H1 (cell line): ENCODE results near the gene BGLAP. TPM values are rescaled to one million over a fixed set of nuclear protein-coding genes. Genes with fewer than 3 reads are reported as not detected.

Experiments
- CTCF ChIA-PET: fragments of 300-600 bp; sonication (Branson Sonifier 250); formaldehyde crosslinking; loops from one replicate; lab custom pipeline; 2021; ENCODE audit not compliant: partially characterized antibody; lab: Charles Lee
- POLR2A ChIA-PET: fragments of 300-600 bp; sonication (Branson Sonifier 250); formaldehyde crosslinking; loops from one replicate; lab custom pipeline; 2021; ENCODE audit warnings: inconsistent platforms; ENCODE audit not compliant: partially characterized antibody; lab: Charles Lee
- DNase-seq, 2 experiments: peaks; one replicate each; pipeline versions ENCODE4 v3.0.0 to v3.0.0-alpha.2; 2010 to 2022; ENCODE audit warnings: low spot score in 2 of 2, low read depth in 1 of 2, mixed read lengths in 1 of 2
- FAIRE-seq: peaks from 2 replicates; lab custom pipeline; 2011; peaks lifted over from hg19 to GRCh38; lab: Jason Lieb, UNC
- H2AFZ ChIP-seq: 2 replicates; pipeline ENCODE4 v1.8.1; 2012; ENCODE audit warnings: low read length, inconsistent platforms
- H2AK5ac ChIP-seq: 2 replicates; pipeline ENCODE4 v1.6.1; 2013; ENCODE audit warnings: low read depth, low read length
- H2BK120ac ChIP-seq: replicated peaks from 2 replicates; pipeline ENCODE3; 2013; ENCODE audit warnings: low read depth, low read length, inconsistent platforms
- H2BK12ac ChIP-seq: 2 replicates; pipeline ENCODE4 v1.6.1; 2013; ENCODE audit warnings: low read depth, low read length
- H2BK15ac ChIP-seq: 2 replicates; pipeline ENCODE4 v1.6.1; 2013; ENCODE audit warnings: low read length
- H2BK20ac ChIP-seq: 2 replicates; pipeline ENCODE4 v1.6.1; 2013; ENCODE audit warnings: low read length
- H2BK5ac ChIP-seq: 2 replicates; pipeline ENCODE4 v1.6.1; 2013; ENCODE audit warnings: low read depth, low read length
- H3K14ac ChIP-seq: 2 replicates; pipeline ENCODE4 v1.6.1; 2013; ENCODE audit warnings: inconsistent platforms; ENCODE audit not compliant: insufficient read length
- H3K18ac ChIP-seq: 2 replicates; pipeline ENCODE4 v1.6.1; 2013; ENCODE audit warnings: low read length; ENCODE audit errors: extremely low read depth
- H3K23ac ChIP-seq: 2 replicates; pipeline ENCODE4 v1.6.1; 2013; ENCODE audit warnings: inconsistent platforms; ENCODE audit not compliant: insufficient read length
- H3K23me2 ChIP-seq: 2 replicates; pipeline ENCODE4 v1.6.1; 2013; ENCODE audit warnings: low read depth, low read length
- H3K27ac ChIP-seq: 2 replicates; pipeline ENCODE4 v1.6.1; 2011; ENCODE audit warnings: low read depth, low read length, inconsistent platforms
- H3K27me3 ChIP-seq, 4 experiments: replicated peaks in 1 of 4; 1 replicate in 1 of 4; 2 replicates in 3 of 4; pipeline versions ENCODE4 v1.6.1 to v1.8.1; 2011 to 2013; ENCODE audit warnings: low read length in 3 of 4, mild to moderate bottlenecking in 3 of 4, inconsistent platforms in 2 of 4, mixed read lengths in 2 of 4, moderate library complexity in 1 of 4; ENCODE audit not compliant: control insufficient read depth in 3 of 4, insufficient read depth in 3 of 4; ENCODE audit errors: extremely low read depth in 1 of 4
- H3K36me3 ChIP-seq, 4 experiments: 2 replicates each; pipeline versions ENCODE4 v1.6.1 to v1.8.1; 2011 to 2013; ENCODE audit warnings: mild to moderate bottlenecking in 4 of 4, low read length in 3 of 4, moderate library complexity in 2 of 4, control low read depth in 1 of 4, inconsistent platforms in 1 of 4; ENCODE audit not compliant: insufficient read depth in 4 of 4, control insufficient read depth in 2 of 4
- H3K4ac ChIP-seq: replicated peaks from 2 replicates; pipeline ENCODE3; 2013; ENCODE audit warnings: low read length, low read depth, mixed read lengths, inconsistent platforms; ENCODE audit not compliant: insufficient read length
- H3K4me1 ChIP-seq, 4 experiments: replicated peaks in 1 of 4; 1 replicate in 1 of 4; 2 replicates in 3 of 4; pipeline versions ENCODE4 v1.6.1 to v1.8.1; 2011 to 2013; ENCODE audit warnings: low read length in 3 of 4, inconsistent platforms in 2 of 4, mixed read lengths in 1 of 4; ENCODE audit not compliant: insufficient read depth in 4 of 4, control insufficient read depth in 3 of 4
- H3K4me2 ChIP-seq, 2 experiments: 2 replicates each; pipeline versions ENCODE4 v1.6.1 to v1.8.1; 2011 to 2013; ENCODE audit warnings: low read depth in 2 of 2, low read length in 2 of 2, control low read depth in 1 of 2, inconsistent platforms in 1 of 2, mild to moderate bottlenecking in 1 of 2; ENCODE audit not compliant: insufficient read depth in 1 of 2
- H3K4me3 ChIP-seq, 4 experiments: fragments of 200-600, 300-600 bp in 1 of 4; sonication (generic), shearing (Covaris generic), sonication (Bioruptor Twin) in 1 of 4; 2 replicates each; pipeline versions ENCODE4 v1.5.1 to v1.8.1; 2011 to 2016; ENCODE audit warnings: low read length in 4 of 4, low read depth in 3 of 4, control low read depth in 2 of 4, inconsistent platforms in 2 of 4, mild to moderate bottlenecking in 2 of 4, mixed read lengths in 1 of 4, moderate library complexity in 1 of 4; ENCODE audit not compliant: insufficient read depth in 2 of 4; ENCODE audit errors: extremely low read depth in 1 of 4
- H3K56ac ChIP-seq: replicated peaks from 2 replicates; pipeline ENCODE3; 2013; ENCODE audit warnings: low read depth, mild to moderate bottlenecking, mixed read lengths, low read length, inconsistent platforms; ENCODE audit not compliant: insufficient read length
- H3K79me1 ChIP-seq: 2 replicates; pipeline ENCODE4 v1.6.1; 2013; ENCODE audit warnings: low read depth, low read length, control low read depth
- H3K79me2 ChIP-seq, 2 experiments: 2 replicates each; pipeline versions ENCODE4 v1.6.1 to v1.8.1; 2012 to 2013; ENCODE audit warnings: low read length in 2 of 2, mild to moderate bottlenecking in 2 of 2, inconsistent platforms in 1 of 2; ENCODE audit not compliant: insufficient read depth in 2 of 2, control insufficient read depth in 1 of 2
- H3K9ac ChIP-seq, 4 experiments: replicated peaks in 1 of 4; 1 replicate in 1 of 4; 2 replicates in 3 of 4; pipeline versions ENCODE4 v1.6.1 to v1.8.1; 2011 to 2013; ENCODE audit warnings: low read depth in 3 of 4, low read length in 3 of 4, control low read depth in 2 of 4, mild to moderate bottlenecking in 2 of 4, moderate library complexity in 2 of 4, inconsistent platforms in 1 of 4; ENCODE audit errors: extremely low read depth in 1 of 4
- H3K9me3 ChIP-seq, 2 experiments: 2 replicates each; pipeline versions ENCODE4 v1.6.1 to v1.8.1; 2012 to 2013; ENCODE audit warnings: mild to moderate bottlenecking in 2 of 2, moderate library complexity in 2 of 2, control low read depth in 1 of 2, inconsistent platforms in 1 of 2, low read depth in 1 of 2, low read length in 1 of 2, mixed read lengths in 1 of 2; ENCODE audit not compliant: insufficient read depth in 2 of 2
- H4K20me1 ChIP-seq, 2 experiments: replicated peaks in 1 of 2; 2 replicates each; pipeline versions ENCODE3 to v1.8.1; 2011 to 2013; ENCODE audit warnings: inconsistent platforms in 2 of 2, low read length in 2 of 2, mild to moderate bottlenecking in 1 of 2; ENCODE audit not compliant: insufficient read depth in 2 of 2, control insufficient read depth in 1 of 2
- H4K5ac ChIP-seq: 2 replicates; pipeline ENCODE4 v1.6.1; 2013; ENCODE audit warnings: low read length, low read depth, mixed read lengths, inconsistent platforms; ENCODE audit not compliant: insufficient read length
- H4K8ac ChIP-seq: 2 replicates; pipeline ENCODE4 v1.8.0; 2013; ENCODE audit warnings: mild to moderate bottlenecking, moderate library complexity, low read length, inconsistent platforms; ENCODE audit not compliant: insufficient read depth; ENCODE audit errors: extremely low read depth
- H4K91ac ChIP-seq: replicated peaks from 2 replicates; pipeline ENCODE3; 2013; ENCODE audit warnings: low read length, mixed read lengths, inconsistent platforms; ENCODE audit not compliant: insufficient read length
- BACH1 ChIP-seq: IDR thresholded peaks from 2 replicates; pipeline ENCODE4 v1.6.1; 2012; ENCODE audit warnings: low read length, improper control_type of control experiment
- HDAC6 ChIP-seq: IDR thresholded peaks from one replicate; pipeline ENCODE4 v1.7.1; 2012; ENCODE audit warnings: low read depth, mild to moderate bottlenecking, inconsistent platforms, low read length, moderate library complexity
- KDM4A ChIP-seq: IDR thresholded peaks from one replicate; pipeline ENCODE4 v1.7.1; 2012; ENCODE audit warnings: low read depth, mild to moderate bottlenecking, moderate library complexity, low read length, inconsistent platforms; ENCODE audit not compliant: severe bottlenecking
- KDM5A ChIP-seq: fragments of 200-600 bp; IDR thresholded peaks from 2 replicates; pipeline ENCODE4 v1.7.1; 2012; ENCODE audit warnings: mild to moderate bottlenecking, low read length, inconsistent platforms, mixed read lengths
- RXRA ChIP-seq: IDR thresholded peaks from 2 replicates; pipeline ENCODE4 v1.6.1; 2011; ENCODE audit warnings: low read depth, mild to moderate bottlenecking, low read length, moderate library complexity; ENCODE audit not compliant: insufficient read depth
- SP1 ChIP-seq: IDR thresholded peaks from 2 replicates; pipeline ENCODE4 v1.6.1; 2011; ENCODE audit warnings: low read depth, low read length
- SRF ChIP-seq: IDR thresholded peaks from 2 replicates; pipeline ENCODE4 v1.6.1; 2011; ENCODE audit warnings: mild to moderate bottlenecking, low read depth, low read length, moderate library complexity
- TBP ChIP-seq: IDR thresholded peaks from 2 replicates; pipeline ENCODE4 v1.6.1; 2011; ENCODE audit warnings: low read depth, low read length, improper control_type of control experiment
- TCF12 ChIP-seq: IDR thresholded peaks from 2 replicates; pipeline ENCODE4 v1.6.1; 2011; ENCODE audit warnings: low read depth, mild to moderate bottlenecking, low read length
- ZNF274 ChIP-seq: IDR thresholded peaks from 2 replicates; pipeline ENCODE4 v1.7.0; 2012; ENCODE audit warnings: low read length, borderline replicate concordance; ENCODE audit errors: extremely low read depth
- WGBS, 2 experiments: shearing (Covaris generic) in 1 of 2; methylation state at CpG; one replicate each; pipeline versions ENCODE4 v1.1.6 to v1.1.7; 2013 to 2015; ENCODE audit warnings: low lambda C conversion rate in 2 of 2, mixed read lengths in 2 of 2, inconsistent platforms in 1 of 2, low coverage in 1 of 2, missing lambda C conversion rate in 1 of 2; ENCODE audit not compliant: insufficient replicate concordance in 2 of 2, insufficient coverage in 1 of 2, insufficient read length in 1 of 2; ENCODE audit errors: extremely low coverage in 1 of 2, missing lambda C conversion rate in 1 of 2; 5-methylcytosine and 5-hydroxymethylcytosine counted together
- long read RNA-seq, 2 experiments: library from RNA in 1 of 2; library from capped mRNA in 1 of 2; stranded (forward); transcript quantifications; one replicate each; pipeline ENCODE4 v2.0.0, GENCODE V29; 2021; ENCODE audit warnings: inconsistent platforms in 1 of 2
- polyA minus RNA-seq, 3 experiments: library from RNA; depleted of rRNA, polyadenylated mRNA; stranded (reverse); fragments of >200 nt; gene quantifications; 1 replicate in 2 of 3; 2 replicates in 1 of 3; pipeline ENCODE4 v1.2.3, GENCODE V29; 2011
- polyA plus RNA-seq, 7 experiments: library from polyadenylated mRNA; depleted of rRNA in 3 of 7; stranded (reverse) in 5 of 7; unstranded in 2 of 7; fragments of >200 nt in 5 of 7; fragments of 200-250 nt in 2 of 7; gene quantifications; 1 replicate in 5 of 7; 2 replicates in 1 of 7; 4 replicates in 1 of 7; pipeline versions ENCODE4 v1.2.1 to v1.2.3, GENCODE V29; 2011 to 2013; ENCODE audit warnings: missing spikeins in 2 of 7, mixed read lengths in 2 of 7
- total RNA-seq: library from RNA; stranded (reverse); fragmentation: NEBNext Ultra II Directional; extraction: Animal tissue kit (Norgen Biotek cat#: 25700); gene quantifications from 2 replicates; pipeline ENCODE4 v1.2.1, GENCODE V29; 2021
- TF ChIP-seq, protein P1 (sequence below): IDR thresholded peaks from 2 replicates; pipeline ENCODE4 v1.6.1; 2011; ENCODE audit warnings: low read length, improper control_type of control experiment

The BGLAP gene
- total RNA-seq (0.78 and 1.2 TPM in 2 replicates), polyA plus RNA-seq (2011; rRNA removed) (1.5 and 3.2 TPM in 2 replicates), polyA minus RNA-seq (2011; rRNA and poly(A)+ RNA removed) (0.60 and 0.88 TPM in 2 replicates)
- polyA plus RNA-seq (2011; cell fraction: cytosol; rRNA removed) = 1.9 TPM
- polyA plus RNA-seq (2011; cell fraction: nucleus; rRNA removed) = 7.6 TPM
- 0.84 to 3.5 TPM (median 2.3 TPM) in 4 replicates for polyA plus RNA-seq (2012, experiment 1 of 2)
- polyA plus RNA-seq (2012, experiment 2 of 2) = 1.1 TPM
- 0.95 TPM for polyA plus RNA-seq (2013, experiment 1 of 2)
- polyA plus RNA-seq (2013, experiment 2 of 2) = 0.44 TPM
- not detected for polyA minus RNA-seq (2011; cell fraction: cytosol; rRNA and poly(A)+ RNA removed)
- polyA minus RNA-seq (2011; cell fraction: nucleus; rRNA and poly(A)+ RNA removed) = 3.2 TPM
- long read RNA-seq, experiment 1 = 0 reads
- long read RNA-seq, experiment 2 = 0 reads

DNA sequence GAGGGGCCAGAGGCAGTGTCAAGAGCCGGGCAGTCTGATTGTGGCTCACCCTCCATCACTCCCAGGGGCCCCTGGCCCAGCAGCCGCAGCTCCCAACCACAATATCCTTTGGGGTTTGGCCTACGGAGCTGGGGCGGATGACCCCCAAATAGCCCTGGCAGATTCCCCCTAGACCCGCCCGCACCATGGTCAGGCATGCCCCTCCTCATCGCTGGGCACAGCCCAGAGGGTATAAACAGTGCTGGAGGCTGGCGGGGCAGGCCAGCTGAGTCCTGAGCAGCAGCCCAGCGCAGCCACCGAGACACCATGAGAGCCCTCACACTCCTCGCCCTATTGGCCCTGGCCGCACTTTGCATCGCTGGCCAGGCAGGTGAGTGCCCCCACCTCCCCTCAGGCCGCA, at the start of gene BGLAP:
TSS of gene BGLAP (plus strand) at position 259 of the 400 bp plus-strand sequence. CDS start at position 307, 48 bp downstream.
- Histone ChIP-seq H2AFZ (no peak within 1 kb of the TSS), H2BK12ac (no peak within 1 kb of the TSS), H3K23ac (no peak within 1 kb of the TSS), H4K5ac (no peak within 1 kb of the TSS), H2BK20ac (no peak within 1 kb of the TSS), H3K9ac (peak within 1 kb of the TSS in 1 of 4 experiments; percentile 11; a peak in 3 of 7 replicates), H3K36me3 (peaks cover 10 to 23% (median 16%) of the 10 kb centered on the region in 4 experiments; a peak in 7 of 8 replicates), H2BK15ac (no peak within 1 kb of the TSS), H4K20me1 (peaks cover 2 to 8% of the 10 kb centered on the region in 2 experiments), H3K79me1 (0 out of 2 replicates have a peak, but pooled peaks cover 2% of the 10 kb centered on the region), H2AK5ac (no peak within 1 kb of the TSS), H3K4me3 (no peak within 1 kb of the TSS), H4K91ac (no peak within 1 kb of the TSS), H4K8ac (peak within 1 kb of the TSS; percentile 58), H3K27ac (no peak within 1 kb of the TSS; the same call in 1 of the 2 replicates), H3K18ac (no peak within 1 kb of the TSS; the same call in none of the 2 replicates), H3K4ac (no peak within 1 kb of the TSS), H3K23me2 (no peaks in the 10 kb centered on the region), H3K14ac (no peak within 1 kb of the TSS), H3K4me1 (peaks cover 0 to 13% (median 2%) of the 10 kb centered on the region in 4 experiments; a peak in 5 of 7 replicates), H3K27me3 (no peaks in the 10 kb centered on the region), H2BK120ac (no peak within 1 kb of the TSS), H3K79me2 (no peaks in the 10 kb centered on the region), H3K4me2 (no peak within 1 kb of the TSS), H2BK5ac (no peak within 1 kb of the TSS), H3K9me3 (no peaks in the 10 kb centered on the region), H3K56ac (no peak within 1 kb of the TSS)
- no peak for DNase-seq
- ChIA-PET CTCF (interaction anchor here (0.7 to 47.2 kb wide), 4 partner anchors 17 to 1880 kb away, joined by 3 to 1265 read pairs (median 8); partner anchors contain the start of gene SEMA4A), POLR2A (interaction anchor here (0.7 to 11.8 kb wide), 12 partner anchors 9 to 183 kb away, joined by 3 to 102 read pairs (median 4); partner anchors contain the start of genes PMF1, SMG5 and TMEM79)
- FAIRE-seq = no peak
- 87% methylated on average over 13 of the region's 14 CpGs; no CpG with 5 or more reads in 1 of the 2 experiments for WGBS, 2 experiments
- TF ChIP-seq TBP = no peak
- TF ChIP-seq KDM4A = no peak
- no peak for TF ChIP-seq SP1
- TF ChIP-seq, protein P1, sequence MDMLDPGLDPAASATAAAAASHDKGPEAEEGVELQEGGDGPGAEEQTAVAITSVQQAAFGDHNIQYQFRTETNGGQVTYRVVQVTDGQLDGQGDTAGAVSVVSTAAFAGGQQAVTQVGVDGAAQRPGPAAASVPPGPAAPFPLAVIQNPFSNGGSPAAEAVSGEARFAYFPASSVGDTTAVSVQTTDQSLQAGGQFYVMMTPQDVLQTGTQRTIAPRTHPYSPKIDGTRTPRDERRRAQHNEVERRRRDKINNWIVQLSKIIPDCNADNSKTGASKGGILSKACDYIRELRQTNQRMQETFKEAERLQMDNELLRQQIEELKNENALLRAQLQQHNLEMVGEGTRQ = no peak
- no peak for TF ChIP-seq SRF
- no peak for TF ChIP-seq RXRA
- TF ChIP-seq TCF12 = no peak
- TF ChIP-seq BACH1 = no peak
- no peak for TF ChIP-seq KDM5A
- TF ChIP-seq ZNF274 = no peak
- no peak for TF ChIP-seq HDAC6
